Muscle layer of colon (tissue), 2 donors: ENCODE data around the gene RSPH10B.
"Not testable (repeated sequence)": the region's sequence is repeated elsewhere in the genome, so short reads cannot be mapped to it uniquely, and the experiment has no call there.

Experiments
- H3K27ac ChIP-seq: one replicate; pipeline ENCODE4 v1.7.0; 2013; ENCODE audit warnings: low read depth, mild to moderate bottlenecking, low read length, moderate library complexity
- H3K27me3 ChIP-seq, 2 donors: one replicate each; pipeline ENCODE4 v1.7.0; 2013; ENCODE audit warnings: low read length in 2 of 2, mild to moderate bottlenecking in 2 of 2; ENCODE audit not compliant: insufficient read depth in 2 of 2, control insufficient read depth in 1 of 2
- H3K36me3 ChIP-seq: one replicate; pipeline ENCODE4 v1.7.0; 2013; ENCODE audit warnings: mild to moderate bottlenecking, low read length; ENCODE audit not compliant: insufficient read depth
- H3K4me1 ChIP-seq: one replicate; pipeline ENCODE4 v1.7.0; 2013; ENCODE audit warnings: mild to moderate bottlenecking, low read length; ENCODE audit not compliant: insufficient read depth
- H3K4me3 ChIP-seq, 2 donors: one replicate each; pipeline ENCODE4 v1.7.0; 2013; ENCODE audit warnings: low read length in 2 of 2, low read depth in 1 of 2, mild to moderate bottlenecking in 1 of 2, moderate library complexity in 1 of 2
- H3K9ac ChIP-seq: one replicate; pipeline ENCODE4 v1.7.0; 2013; ENCODE audit warnings: low read length
- H3K9me3 ChIP-seq: one replicate; pipeline ENCODE4 v1.7.0; 2013; ENCODE audit warnings: mild to moderate bottlenecking, low read length
- donor health status: abdominal sarcoma.
- donor health status: Adenocarcinoma of cecum.

The RSPH10B gene

DNA sequence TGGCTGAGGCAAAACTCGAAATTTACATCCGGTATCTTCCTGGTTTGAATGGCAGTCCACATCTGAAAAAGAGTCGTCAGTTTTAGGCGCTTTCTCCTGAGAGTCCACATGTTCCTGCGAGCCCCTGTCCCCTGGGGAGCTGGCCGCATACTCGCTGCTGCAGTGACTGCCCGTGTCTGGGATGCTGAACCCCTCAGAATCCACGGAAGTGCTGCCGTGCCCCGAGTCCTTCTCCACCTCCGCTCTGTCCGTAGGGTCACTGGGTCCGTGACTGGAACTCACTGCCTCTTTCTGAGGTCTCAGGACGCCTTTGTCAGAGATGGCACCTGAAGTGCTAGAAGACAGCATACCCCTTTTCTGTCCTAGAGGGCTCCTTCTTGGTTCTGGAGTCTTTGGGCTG is 16.6 kb upstream of the RSPH10B start:
- not testable (repeated sequence) for H3K4me1 ChIP-seq, H3K4me3 ChIP-seq, H3K27ac ChIP-seq, H3K9ac ChIP-seq, H3K9me3 ChIP-seq, H3K36me3 ChIP-seq, H3K27me3 ChIP-seq

DNA sequence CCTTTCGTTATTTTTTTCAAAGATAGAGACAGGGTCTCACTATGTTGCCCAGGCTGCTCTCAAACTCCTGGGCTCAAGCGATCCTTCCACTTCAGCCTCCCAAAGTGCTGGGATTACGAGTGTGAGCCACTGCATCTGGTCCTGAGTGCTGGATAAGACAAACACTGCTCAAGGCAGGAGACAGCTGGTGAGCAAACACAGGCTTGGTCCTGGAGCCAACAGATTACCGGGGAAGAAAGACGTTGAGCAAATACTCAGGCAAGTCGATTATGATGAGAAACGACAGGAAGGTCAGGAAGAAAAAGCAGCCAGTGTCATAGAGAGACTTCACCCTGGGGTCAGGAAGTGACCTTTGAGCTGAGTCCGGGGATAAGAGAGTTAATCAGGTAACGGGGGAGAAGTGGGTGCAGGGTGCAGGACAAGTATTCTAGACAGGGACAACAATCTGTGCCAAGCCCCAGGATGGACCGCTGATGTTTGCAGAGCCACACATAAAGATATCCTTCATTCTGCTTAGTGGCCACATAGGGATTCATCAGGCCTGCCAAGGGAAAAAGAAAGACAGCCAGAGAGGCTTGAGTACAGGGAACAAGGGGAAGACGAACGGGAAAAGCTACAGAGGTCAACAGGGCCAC is 9.3 kb upstream of the RSPH10B start:
- H3K27me3 ChIP-seq, H3K9ac ChIP-seq, H3K36me3 ChIP-seq: not testable (repeated sequence)

DNA sequence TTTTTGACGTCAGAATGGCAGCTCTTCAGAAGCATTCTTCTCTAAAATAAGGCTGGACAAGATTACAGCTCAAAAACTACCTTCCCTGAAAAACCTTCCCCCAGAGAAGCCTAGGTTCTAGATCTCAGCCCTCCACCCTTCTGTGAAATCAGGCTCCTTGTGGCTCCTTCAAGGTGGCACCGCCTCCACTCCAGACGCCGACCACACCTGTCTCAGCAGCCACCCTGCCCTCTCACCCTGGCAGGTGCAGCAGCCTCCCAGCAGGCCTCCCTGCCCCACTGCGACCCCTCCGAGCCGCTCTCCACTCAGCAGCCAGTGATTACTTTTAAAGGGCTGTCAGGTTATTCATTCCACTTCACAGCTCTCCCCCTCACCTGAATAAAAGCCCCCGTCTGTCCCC is 3.1 kb upstream of the RSPH10B start:
- H3K27ac ChIP-seq, H3K27me3 ChIP-seq, H3K9ac ChIP-seq, H3K9me3 ChIP-seq, H3K4me3 ChIP-seq, H3K36me3 ChIP-seq, H3K4me1 ChIP-seq: not testable (repeated sequence)

More for the DNA sequence above, 9.3 kb upstream of the RSPH10B start:
- H3K4me3 ChIP-seq, H3K4me1 ChIP-seq, H3K9me3 ChIP-seq, H3K27ac ChIP-seq: not testable (repeated sequence)

GRCh38 chr7:5963810-5964209 is 6.7 kb downstream of the RSPH10B start:
- H3K4me1 ChIP-seq, H3K27ac ChIP-seq, H3K9me3 ChIP-seq, H3K27me3 ChIP-seq, H3K9ac ChIP-seq, H3K4me3 ChIP-seq, H3K36me3 ChIP-seq: not testable (repeated sequence)

DNA sequence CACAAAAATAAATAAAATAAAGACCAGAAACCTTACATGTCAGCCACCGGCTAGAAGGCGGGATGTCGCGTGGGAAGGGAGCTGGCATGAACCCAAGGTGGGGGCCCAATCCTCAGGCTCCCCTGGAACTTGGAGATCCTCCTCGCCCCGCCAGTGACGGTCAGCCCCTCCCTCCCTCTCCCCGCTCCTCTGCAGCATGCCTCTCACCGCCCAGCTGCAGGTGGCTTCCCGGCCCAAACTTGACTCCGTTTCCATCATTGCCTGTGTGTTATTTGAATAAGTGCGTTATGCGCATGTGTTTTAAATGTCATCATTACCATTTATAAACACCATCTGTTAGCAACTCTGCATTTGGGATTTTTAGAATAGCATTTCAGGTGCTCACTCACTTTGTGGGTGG is 7.3 kb downstream of the RSPH10B start:
- not testable (repeated sequence) for H3K9ac ChIP-seq, H3K27me3 ChIP-seq, H3K4me1 ChIP-seq, H3K4me3 ChIP-seq, H3K9me3 ChIP-seq, H3K27ac ChIP-seq, H3K36me3 ChIP-seq

GRCh38 chr7:5934945-5935450 is 35.5 kb downstream of the RSPH10B start:
- H3K27me3 ChIP-seq, H3K4me3 ChIP-seq, H3K27ac ChIP-seq, H3K9me3 ChIP-seq, H3K9ac ChIP-seq, H3K4me1 ChIP-seq, H3K36me3 ChIP-seq: not testable (repeated sequence)

DNA sequence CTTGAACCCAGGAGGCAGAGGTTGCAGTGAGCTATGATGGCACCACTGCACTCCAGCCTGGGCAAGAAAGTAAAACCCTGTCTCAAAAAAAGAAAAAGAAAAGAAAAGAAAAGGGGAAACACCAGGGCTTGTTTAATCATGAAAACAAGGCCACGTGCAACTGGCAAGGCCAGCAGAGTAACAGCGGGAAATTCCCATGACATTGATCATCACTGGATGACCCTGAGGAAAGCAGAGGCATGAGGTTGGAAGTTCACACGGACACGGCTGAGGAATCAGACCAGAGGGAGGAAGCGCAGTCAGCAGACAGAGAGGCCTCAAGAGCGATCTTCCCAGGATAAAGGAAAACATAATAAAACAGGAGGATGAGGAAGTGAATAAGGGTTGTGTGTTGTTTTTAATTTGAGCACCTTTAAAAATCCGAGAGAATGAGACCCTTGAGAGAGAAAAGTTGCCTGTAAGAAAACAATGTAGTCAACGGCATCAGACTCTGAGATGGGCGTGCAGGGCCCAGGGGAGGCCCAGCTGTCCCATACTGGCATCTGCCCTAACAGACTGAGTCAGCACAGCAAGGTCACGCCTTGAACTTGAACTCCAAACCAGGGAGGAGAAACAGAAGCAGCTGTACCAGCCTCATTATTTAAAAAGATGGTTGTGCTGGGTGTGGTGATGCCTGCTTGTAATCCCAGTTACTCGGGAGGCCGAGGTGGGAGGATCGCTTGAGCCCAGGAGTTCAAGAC is 38.4 kb downstream of the RSPH10B start:
- not testable (repeated sequence) for H3K36me3 ChIP-seq, H3K27ac ChIP-seq, H3K9me3 ChIP-seq, H3K27me3 ChIP-seq, H3K4me3 ChIP-seq, H3K4me1 ChIP-seq, H3K9ac ChIP-seq

DNA sequence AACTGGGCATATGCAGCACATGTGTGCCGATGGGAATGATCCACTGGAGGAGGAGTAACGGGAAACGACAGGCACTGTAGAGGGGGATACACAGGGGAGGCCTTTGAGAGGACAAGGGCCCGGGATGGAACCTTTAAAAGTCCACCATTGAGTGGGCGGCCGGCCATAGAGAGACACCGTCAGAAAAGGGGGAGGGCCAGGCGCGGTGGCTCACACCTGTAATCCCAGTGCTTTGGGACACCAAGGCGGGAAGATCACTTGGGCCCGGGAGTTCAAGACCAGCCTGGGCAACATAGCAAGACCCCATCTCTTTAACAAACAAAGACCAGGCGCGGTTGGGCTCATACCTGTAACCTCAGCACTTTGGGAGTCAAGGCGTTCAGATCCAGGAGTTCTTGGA is 39.2 kb downstream of the RSPH10B start:
- H3K9ac ChIP-seq, H3K27me3 ChIP-seq, H3K27ac ChIP-seq, H3K4me1 ChIP-seq, H3K9me3 ChIP-seq, H3K4me3 ChIP-seq, H3K36me3 ChIP-seq: not testable (repeated sequence)

GRCh38 chr7:5930290-5930689 is 40.2 kb downstream of the RSPH10B start:
- H3K9ac ChIP-seq, H3K36me3 ChIP-seq, H3K27me3 ChIP-seq, H3K4me1 ChIP-seq, H3K9me3 ChIP-seq, H3K4me3 ChIP-seq, H3K27ac ChIP-seq: not testable (repeated sequence)

GRCh38 chr7:5926263-5926870 is 44.1 kb downstream of the RSPH10B start:
- not testable (repeated sequence) for H3K9me3 ChIP-seq, H3K27me3 ChIP-seq, H3K27ac ChIP-seq, H3K4me3 ChIP-seq, H3K9ac ChIP-seq, H3K4me1 ChIP-seq, H3K36me3 ChIP-seq

GRCh38 chr7:5924630-5925029 is 45.9 kb downstream of the RSPH10B start:
- not testable (repeated sequence) for H3K4me3 ChIP-seq, H3K9me3 ChIP-seq, H3K9ac ChIP-seq, H3K4me1 ChIP-seq, H3K27me3 ChIP-seq, H3K27ac ChIP-seq, H3K36me3 ChIP-seq

GRCh38 chr7:5924180-5924579 is 46.3 kb downstream of the RSPH10B start:
- not testable (repeated sequence) for H3K36me3 ChIP-seq, H3K9me3 ChIP-seq

More at GRCh38 chr7:5924180-5924579, 46.3 kb downstream of the RSPH10B start:
- not testable (repeated sequence) for H3K9ac ChIP-seq, H3K27me3 ChIP-seq, H3K4me1 ChIP-seq, H3K27ac ChIP-seq, H3K4me3 ChIP-seq
